DMS 273 treated with DMSO at 0.1 percent for 48 hours (cell line): Measurements from ENCODE around the gene SLC25A36.

Experiments used
- DNase-seq: peaks from one replicate; lab custom pipeline; 2025; lab: John Stamatoyannopoulos, UW

Gene SLC25A36

GRCh38 chr3:140941434-140942220 is at the start of gene SLC25A36:
Gene SLC25A36 (plus strand): TSS chr3:140941836. CDS start chr3:140942055, 219 bp downstream.
- peak; percentile 98 for DNase-seq

- DNase-seq: no peak
These were observed 44.6 kb upstream of the SLC25A36 start for GRCh38 chr3:140896997-140897396.

GRCh38 chr3:140898340-140899180 is 43.1 kb upstream of the SLC25A36 start:
- peak; percentile 50 for DNase-seq

GRCh38 chr3:140899363-140899762 is 42.3 kb upstream of the SLC25A36 start:
- no peak for DNase-seq

GRCh38 chr3:140902791-140903190 is 38.8 kb upstream of the SLC25A36 start:
- no peak for DNase-seq

- DNase-seq: no peak
These were observed 38.4 kb upstream of the SLC25A36 start for GRCh38 chr3:140903196-140903595.

GRCh38 chr3:140904521-140904920 is 37.1 kb upstream of the SLC25A36 start:
- DNase-seq: no peak

- DNase-seq: no peak
These were observed 36.1 kb upstream of the SLC25A36 start for GRCh38 chr3:140905559-140905958.

GRCh38 chr3:140906785-140907184 is 34.9 kb upstream of the SLC25A36 start:
- DNase-seq: no peak

GRCh38 chr3:140910860-140911259 is 30.8 kb upstream of the SLC25A36 start:
- DNase-seq: no peak

GRCh38 chr3:140911822-140912221 is 29.8 kb upstream of the SLC25A36 start:
- DNase-seq: no peak

GRCh38 chr3:140913728-140914127 is 27.9 kb upstream of the SLC25A36 start:
- DNase-seq: no peak

- DNase-seq: no peak
These were observed 27.2 kb upstream of the SLC25A36 start for GRCh38 chr3:140914384-140914945.

- DNase-seq: no peak
These were observed 25.0 kb upstream of the SLC25A36 start for GRCh38 chr3:140916603-140917002.

GRCh38 chr3:140917772-140918171 is 23.9 kb upstream of the SLC25A36 start:
- no peak for DNase-seq

- DNase-seq: no peak
These were observed 21.6 kb upstream of the SLC25A36 start for GRCh38 chr3:140920029-140920428.

GRCh38 chr3:140922634-140923033 is 19.0 kb upstream of the SLC25A36 start:
- DNase-seq: no peak

GRCh38 chr3:140924097-140924873 is 17.4 kb upstream of the SLC25A36 start:
- DNase-seq: no peak

- no peak for DNase-seq
These were observed 14.2 kb upstream of the SLC25A36 start for GRCh38 chr3:140927279-140928069.

GRCh38 chr3:140929446-140929845 is 12.2 kb upstream of the SLC25A36 start:
- DNase-seq: no peak

- DNase-seq: no peak
These were observed 10.6 kb upstream of the SLC25A36 start for GRCh38 chr3:140931016-140931454.
